ENCODE data around the gene LMO1.

GRCh38 chr11:8287297-8287696 lies 23.6 kb upstream of the LMO1 start:
- TF ChIP-seq, protein P1, sequence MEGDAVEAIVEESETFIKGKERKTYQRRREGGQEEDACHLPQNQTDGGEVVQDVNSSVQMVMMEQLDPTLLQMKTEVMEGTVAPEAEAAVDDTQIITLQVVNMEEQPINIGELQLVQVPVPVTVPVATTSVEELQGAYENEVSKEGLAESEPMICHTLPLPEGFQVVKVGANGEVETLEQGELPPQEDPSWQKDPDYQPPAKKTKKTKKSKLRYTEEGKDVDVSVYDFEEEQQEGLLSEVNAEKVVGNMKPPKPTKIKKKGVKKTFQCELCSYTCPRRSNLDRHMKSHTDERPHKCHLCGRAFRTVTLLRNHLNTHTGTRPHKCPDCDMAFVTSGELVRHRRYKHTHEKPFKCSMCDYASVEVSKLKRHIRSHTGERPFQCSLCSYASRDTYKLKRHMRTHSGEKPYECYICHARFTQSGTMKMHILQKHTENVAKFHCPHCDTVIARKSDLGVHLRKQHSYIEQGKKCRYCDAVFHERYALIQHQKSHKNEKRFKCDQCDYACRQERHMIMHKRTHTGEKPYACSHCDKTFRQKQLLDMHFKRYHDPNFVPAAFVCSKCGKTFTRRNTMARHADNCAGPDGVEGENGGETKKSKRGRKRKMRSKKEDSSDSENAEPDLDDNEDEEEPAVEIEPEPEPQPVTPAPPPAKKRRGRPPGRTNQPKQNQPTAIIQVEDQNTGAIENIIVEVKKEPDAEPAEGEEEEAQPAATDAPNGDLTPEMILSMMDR (conservative IDR thresholded peaks at IDR 0.05; ENCODE audit: low read length): no peak
- TF ChIP-seq EZH2phosphoT487 (IDR thresholded peaks at IDR 0.05; ENCODE audit: borderline replicate concordance): no peak

Data from Loucy (cell line).